Endothelial cell of umbilical vein (primary cell): ENCODE results near the gene NOS2. TPM values are rescaled to one million over a fixed set of nuclear protein-coding genes. Genes with fewer than 3 reads are reported as not detected.

Experiments used
- BruUV-seq: library from RNA; stranded (reverse); fragments of 400-500 nt; replicated peaks from 2 replicates; lab custom pipeline; 2021; lab: Mats Ljungman, UMichigan
- CTCF ChIA-PET: fragments of 300-600, 350-600 bp; sonication (Branson Sonifier 250); formaldehyde crosslinking; loops from one replicate; lab custom pipeline; 2021; ENCODE audit warnings: antibody characterized with exemption, inconsistent platforms; lab: Charles Lee
- POLR2A ChIA-PET: fragments of 300-600, 350-600 bp; sonication (Branson Sonifier 250); formaldehyde crosslinking; loops from one replicate; lab custom pipeline; 2021; ENCODE audit warnings: antibody characterized with exemption, inconsistent platforms; lab: Charles Lee
- DNase-seq: peaks from one replicate; pipeline ENCODE4 v3.0.0-alpha.2; 2011; ENCODE audit warnings: low read depth, low spot score
- FAIRE-seq: peaks from 2 replicates; lab custom pipeline; 2011; peaks lifted over from hg19 to GRCh38; lab: Jason Lieb, UNC
- H2AFZ ChIP-seq: 2 replicates; pipeline ENCODE4 v1.6.0; 2012; ENCODE audit warnings: low read depth, low read length, control low read depth, inconsistent platforms
- H3K27ac ChIP-seq: 2 replicates; pipeline ENCODE4 v1.5.1; 2011; ENCODE audit warnings: low read depth, mild to moderate bottlenecking, control low read depth, low read length, moderate library complexity; ENCODE audit not compliant: insufficient read depth
- H3K27me3 ChIP-seq, 2 experiments: 2 replicates each; pipeline versions ENCODE4 v1.6.0 to v1.6.1; 2011; ENCODE audit warnings: low read length in 2 of 2, mixed read lengths in 1 of 2; ENCODE audit not compliant: control insufficient read depth in 2 of 2, insufficient read depth in 2 of 2
- H3K36me3 ChIP-seq, 2 experiments: 2 replicates in 1 of 2; 3 replicates in 1 of 2; pipeline ENCODE4 v1.5.1; 2011; ENCODE audit warnings: low read length in 2 of 2, mild to moderate bottlenecking in 1 of 2, moderate library complexity in 1 of 2; ENCODE audit not compliant: control insufficient read depth in 2 of 2, insufficient read depth in 2 of 2; ENCODE audit errors: extremely low read depth in 1 of 2
- H3K4me1 ChIP-seq: 3 replicates; pipeline ENCODE4 v1.5.1; 2011; ENCODE audit warnings: mild to moderate bottlenecking, low read length; ENCODE audit not compliant: control insufficient read depth, insufficient read depth; ENCODE audit errors: extremely low read depth
- H3K4me2 ChIP-seq: 2 replicates; pipeline ENCODE4 v1.6.1; 2011; ENCODE audit warnings: low read length, control low read depth, mixed read lengths; ENCODE audit not compliant: insufficient read depth
- H3K4me3 ChIP-seq, 3 experiments: fragments of 200-600 bp in 1 of 3; sonication (generic), shearing (Covaris generic) in 1 of 3; replicated peaks in 1 of 3; 2 replicates each; pipeline ENCODE4 v1.5.1; 2011 to 2016; ENCODE audit warnings: control low read depth in 3 of 3, low read length in 3 of 3, mild to moderate bottlenecking in 2 of 3, inconsistent platforms in 1 of 3, low read depth in 1 of 3, moderate library complexity in 1 of 3; ENCODE audit not compliant: insufficient read depth in 1 of 3
- H3K79me2 ChIP-seq: 2 replicates; pipeline ENCODE4 v1.6.0; 2012; ENCODE audit warnings: low read length, inconsistent platforms; ENCODE audit not compliant: control insufficient read depth, insufficient read depth
- H3K9ac ChIP-seq: replicated peaks from 2 replicates; pipeline ENCODE3; 2011; ENCODE audit warnings: low read length, control low read depth; ENCODE audit not compliant: insufficient read depth; ENCODE audit errors: extremely low read depth
- H3K9me1 ChIP-seq: replicated peaks from 3 replicates; pipeline ENCODE4 v1.6.0; 2011; ENCODE audit warnings: mild to moderate bottlenecking, low read length; ENCODE audit not compliant: control insufficient read depth, insufficient read depth; ENCODE audit errors: extremely low read depth
- H3K9me3 ChIP-seq: replicated peaks from 2 replicates; pipeline ENCODE4 v1.5.1; 2012; ENCODE audit warnings: low read length, inconsistent platforms; ENCODE audit not compliant: control insufficient read depth, insufficient read depth
- H4K20me1 ChIP-seq: replicated peaks from 2 replicates; pipeline ENCODE3; 2011; ENCODE audit warnings: mild to moderate bottlenecking, low read length; ENCODE audit not compliant: control insufficient read depth, insufficient read depth; ENCODE audit errors: extremely low read depth
- CTCF ChIP-seq, 2 donors: IDR thresholded peaks; 1 replicate in 1 of 2; 2 replicates in 1 of 2; pipeline ENCODE4 v1.5.1; 2011; ENCODE audit warnings: low read length in 2 of 2, mild to moderate bottlenecking in 2 of 2, moderate library complexity in 2 of 2, control low read depth in 1 of 2, inconsistent platforms in 1 of 2, low read depth in 1 of 2; ENCODE audit not compliant: insufficient read depth in 1 of 2; ENCODE audit errors: extremely low read depth in 1 of 2
- EZH2 ChIP-seq: IDR thresholded peaks from 2 replicates; pipeline ENCODE4 v1.6.1; 2012; ENCODE audit warnings: borderline replicate concordance, low read depth, mild to moderate bottlenecking, moderate library complexity, low read length, inconsistent platforms; ENCODE audit not compliant: severe bottlenecking
- FOS ChIP-seq: IDR thresholded peaks from 2 replicates; pipeline ENCODE4 v1.6.1; 2011; ENCODE audit warnings: mild to moderate bottlenecking, low read length, moderate library complexity, borderline replicate concordance; ENCODE audit not compliant: insufficient read depth
- GATA2 ChIP-seq: IDR thresholded peaks from 2 replicates; pipeline ENCODE4 v1.7.0; 2011; ENCODE audit warnings: low read depth, mild to moderate bottlenecking, moderate library complexity, mixed read lengths, low read length; ENCODE audit not compliant: insufficient read length, insufficient read depth
- JUN ChIP-seq: IDR thresholded peaks from 2 replicates; pipeline ENCODE4 v1.6.1; 2011; ENCODE audit warnings: borderline replicate concordance, low read depth; ENCODE audit not compliant: insufficient read length, insufficient read depth
- MAX ChIP-seq: IDR thresholded peaks from 2 replicates; pipeline ENCODE4 v1.6.1; 2011; ENCODE audit not compliant: insufficient read depth, insufficient read length
- MYC ChIP-seq: IDR thresholded peaks from one replicate; pipeline ENCODE4 v1.6.1; 2011; ENCODE audit warnings: mild to moderate bottlenecking, low read depth, low read length
- POLR2A ChIP-seq: IDR thresholded peaks from 2 replicates; pipeline ENCODE4 v1.6.1; 2012; ENCODE audit warnings: low read depth, mild to moderate bottlenecking, control low read depth, low read length
- POLR2AphosphoS5 ChIP-seq: IDR thresholded peaks from 2 replicates; pipeline ENCODE4 v1.6.1; 2012; ENCODE audit warnings: low read depth, mild to moderate bottlenecking, control low read depth, low read length, moderate library complexity; ENCODE audit not compliant: insufficient read depth
- dilution Hi-C: fragments of 300-500 bp; cut with MboI; formaldehyde crosslinking; loops from one replicate; pipeline ENCODE4 v1.15.0; 2019; ENCODE audit warnings: low sequenced_read_pairs; ENCODE audit not compliant: extremely low pct_ligation_motif_present
- intact Hi-C: fragments of 100-400 bp; cut with micrococcal nuclease; formaldehyde crosslinking; loops from one replicate; pipeline ENCODE4 v1.10.0; 2022
- polyA plus RNA-seq, 4 experiments: library from polyadenylated mRNA; depleted of rRNA in 3 of 4; stranded (reverse) in 3 of 4; unstranded in 1 of 4; fragments of >200 nt; gene quantifications; 2 replicates each; pipeline versions ENCODE4 v1.2.1 to v1.2.3, GENCODE V29; 2011 to 2012; ENCODE audit warnings: missing spikeins in 1 of 4
- total RNA-seq: library from RNA; stranded (reverse); gene quantifications from 2 replicates; pipeline ENCODE4 v1.2.3, GENCODE V29; 2021

NOS2 gene
- total and polyA plus RNA-seq, 2 donors (not counting 3 experiments of a cell fraction or from before 2014, with no cell fraction given) = 0.01 TPM; not detected in 1

GRCh38 chr17:27766438-27766837, 33.9 kb downstream of the NOS2 start:
- H3K4me2 ChIP-seq = no peak overlapping the region
- H3K36me3 ChIP-seq = no peaks in the 10 kb centered on the region
- DNase-seq = no peak
- no peaks in the 10 kb centered on the region for H3K27me3 ChIP-seq
- no peaks in the 10 kb centered on the region for H3K9me3 ChIP-seq
- TF ChIP-seq CTCF (IDR thresholded peaks at IDR 0.05; ENCODE audit: extremely low read depth in 1 of 2, insufficient read depth in 1 of 2, low read depth in 1 of 2, low read length in 2 of 2) = no peak
- no peak for TF ChIP-seq GATA2
- no peak for TF ChIP-seq POLR2A
- no peak for TF ChIP-seq MAX
- TF ChIP-seq POLR2AphosphoS5 = no peak
- TF ChIP-seq EZH2 = no peak
- TF ChIP-seq JUN = no peak
- TF ChIP-seq MYC = no peak
- no peak for TF ChIP-seq FOS
- H4K20me1 ChIP-seq = no peaks in the 10 kb centered on the region
- H3K9ac ChIP-seq = no peak overlapping the region
- H2AFZ ChIP-seq = no peak overlapping the region
- no peak overlapping the region for H3K27ac ChIP-seq
- dilution Hi-C loops (no loop called here), intact Hi-C loops (no loop called here)
- H3K9me1 ChIP-seq = no peaks in the 10 kb centered on the region
- BruUV-seq = no TSS peak
- POLR2A ChIA-PET = no interaction called here
- no peaks in the 10 kb centered on the region for H3K79me2 ChIP-seq
- H3K4me1 ChIP-seq = no peaks in the 10 kb centered on the region
- CTCF ChIA-PET = no interaction called here
- no peak overlapping the region for H3K4me3 ChIP-seq
- no peak for FAIRE-seq
